Thymus (tissue), 11 donors: ENCODE measurements around the gene IL20RB. TPM values are rescaled to one million over a fixed set of nuclear protein-coding genes. Genes with fewer than 3 reads are reported as not detected.

ENCODE experiments used
- DNase-seq, 9 donors: peaks; one replicate each; pipeline ENCODE4 v3.0.0-alpha.2; 2013; ENCODE audit warnings: low spot score in 9 of 9, low read depth in 6 of 9, missing footprints in 1 of 9
- H3K27ac ChIP-seq, 2 donors: one replicate each; pipeline ENCODE4 v1.5.1; 2013; ENCODE audit warnings: control low read depth in 1 of 2, low read depth in 1 of 2, low read length in 1 of 2, mild to moderate bottlenecking in 1 of 2, moderate library complexity in 1 of 2
- H3K27me3 ChIP-seq, 2 donors: one replicate each; pipeline ENCODE4 v1.5.1; 2013; ENCODE audit warnings: low read length in 1 of 2; ENCODE audit not compliant: control insufficient read depth in 2 of 2, insufficient read depth in 1 of 2
- H3K36me3 ChIP-seq, 2 donors: one replicate each; pipeline ENCODE4 v1.5.1; 2013; ENCODE audit warnings: low read length in 1 of 2, mild to moderate bottlenecking in 1 of 2, moderate library complexity in 1 of 2; ENCODE audit not compliant: control insufficient read depth in 2 of 2, insufficient read depth in 2 of 2
- H3K4me1 ChIP-seq, 2 donors: one replicate each; pipeline ENCODE4 v1.5.1; 2013; ENCODE audit warnings: low read length in 2 of 2; ENCODE audit not compliant: control insufficient read depth in 2 of 2, insufficient read depth in 2 of 2
- H3K4me3 ChIP-seq, 2 donors: one replicate each; pipeline ENCODE4 v1.5.1; 2013; ENCODE audit warnings: low read length in 2 of 2, control low read depth in 1 of 2, mild to moderate bottlenecking in 1 of 2
- H3K9me3 ChIP-seq, 2 donors: one replicate each; pipeline ENCODE4 v1.5.1; 2013; ENCODE audit warnings: low read length in 1 of 2, mild to moderate bottlenecking in 1 of 2; ENCODE audit not compliant: control insufficient read depth in 2 of 2, insufficient read depth in 1 of 2
- WGBS: extraction: QIAGEN DNeasy Blood & Tissue Kit; methylation state at CpG from one replicate; pipeline ENCODE4 v1.1.7; 2013; 5-methylcytosine and 5-hydroxymethylcytosine counted together
- polyA plus RNA-seq: library from polyadenylated mRNA; stranded (reverse); fragments of 200-250 nt; gene quantifications from one replicate; pipeline ENCODE4 v1.2.3, GENCODE V29; 2013
- total RNA-seq: library from RNA; stranded (reverse); fragments of 120-200 nt; gene quantifications from one replicate; pipeline ENCODE4 v1.2.4, GENCODE V29; 2013
- donor health status: healthy.

Gene IL20RB
- total and polyA plus RNA-seq, 2 donors: 0.94 to 5.4 TPM

DNA sequence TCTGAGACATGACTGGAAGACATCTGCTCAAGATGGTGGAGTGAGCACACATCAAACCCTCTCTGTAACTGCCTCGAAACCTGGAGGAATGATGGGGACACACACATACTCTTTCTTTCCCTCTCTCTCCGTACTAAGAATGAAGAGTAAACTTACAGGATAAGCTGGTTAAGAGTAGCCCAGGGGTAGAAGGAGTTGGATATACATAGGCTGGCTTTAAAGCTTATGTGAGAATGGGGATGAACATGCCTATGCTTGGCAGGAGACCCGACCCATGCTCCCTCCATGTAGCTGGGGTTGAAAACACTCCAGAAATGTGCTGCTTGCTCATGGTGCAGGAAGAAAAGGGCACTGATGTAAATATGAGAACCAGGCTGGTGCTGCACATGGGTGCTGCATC, 68.9 kb downstream of the IL20RB start:
- no peak overlapping the region for H3K27ac ChIP-seq
- peaks cover 0 to 13% of the 10 kb centered on the region in 2 donors for H3K27me3 ChIP-seq
- WGBS: 99% methylated on average over 3 of the region's 3 CpGs
- H3K36me3 ChIP-seq: no peaks in the 10 kb centered on the region
- no peaks in the 10 kb centered on the region for H3K9me3 ChIP-seq
- no peaks in the 10 kb centered on the region for H3K4me1 ChIP-seq
- no peak for DNase-seq
- no peak overlapping the region for H3K4me3 ChIP-seq

GRCh38 chr3:137032465-137033120, 74.8 kb downstream of the IL20RB start:
- H3K4me1 ChIP-seq: no peaks in the 10 kb centered on the region
- no peak overlapping the region for H3K27ac ChIP-seq
- H3K4me3 ChIP-seq: peak overlapping the region; percentile 7 to 28
- H3K27me3 ChIP-seq: peaks cover 0 to 31% of the 10 kb centered on the region in 2 donors
- DNase-seq: peak; percentile 44 to 83 (median 70)
- 9% methylated on average over 31 of the region's 31 CpGs for WGBS
- no peaks in the 10 kb centered on the region for H3K36me3 ChIP-seq
- H3K9me3 ChIP-seq: no peaks in the 10 kb centered on the region

DNA sequence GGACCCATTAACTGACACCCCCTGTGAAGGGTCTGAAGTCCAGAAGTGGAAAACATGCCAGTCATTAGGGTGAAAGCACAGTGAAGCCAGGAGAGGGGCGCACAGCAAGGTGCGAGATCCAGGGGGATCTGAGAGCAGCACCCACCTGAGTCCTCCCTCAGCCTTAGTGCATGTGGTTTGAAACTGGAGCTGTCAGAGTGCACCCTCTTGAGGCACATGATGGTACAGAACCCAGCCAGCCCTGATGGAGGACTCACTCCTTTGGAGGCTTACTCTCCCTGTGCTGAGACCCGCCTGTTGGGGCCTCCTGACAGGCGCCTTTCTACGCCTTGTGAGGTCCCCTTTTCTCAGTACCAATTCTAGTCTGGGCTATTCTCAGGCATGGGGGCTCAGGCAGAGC, 77.8 kb downstream of the IL20RB start:
- Histone ChIP-seq H3K4me1 (no peaks in the 10 kb centered on the region), H3K27me3 (peaks cover 0 to 25% of the 10 kb centered on the region in 2 donors), H3K27ac (no peak overlapping the region), H3K36me3 (no peaks in the 10 kb centered on the region), H3K9me3 (no peaks in the 10 kb centered on the region), H3K4me3 (no peak overlapping the region)
- WGBS: 97% methylated on average over 5 of the region's 5 CpGs
- DNase-seq: peak in 3 of 9 donors; percentile 18 to 36 (median 35)

- Histone ChIP-seq H3K36me3 (no peaks in the 10 kb centered on the region), H3K4me3 (no peak overlapping the region), H3K4me1 (no peaks in the 10 kb centered on the region), H3K27me3 (no peaks in the 10 kb centered on the region), H3K9me3 (no peaks in the 10 kb centered on the region), H3K27ac (no peak overlapping the region)
- DNase-seq: no peak
Measured at GRCh38 chr3:137039570-137039969, 81.8 kb downstream of the IL20RB start.

DNA sequence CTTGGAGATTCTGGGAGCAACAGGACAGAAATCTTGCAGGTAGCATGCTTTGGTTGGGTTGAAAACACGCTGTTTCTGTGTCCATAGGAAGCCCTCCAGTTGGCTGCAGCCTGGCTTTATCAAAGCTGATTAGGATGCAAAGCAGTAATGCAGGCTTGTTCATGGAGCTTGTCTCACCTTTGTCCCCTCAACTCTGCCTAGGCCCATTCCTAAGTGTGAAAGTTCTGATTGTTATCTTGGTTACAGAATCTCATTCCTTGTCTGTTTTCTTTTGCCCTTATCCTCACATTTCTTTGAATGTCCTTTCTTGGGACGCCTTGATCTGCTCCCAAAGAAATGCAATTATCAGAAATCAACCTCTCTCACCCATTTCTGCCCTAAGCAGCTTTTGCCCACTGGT, 83.5 kb downstream of the IL20RB start:
- H3K27ac ChIP-seq: no peak overlapping the region
- H3K4me1 ChIP-seq: no peaks in the 10 kb centered on the region
- WGBS: 95% methylated on average over 2 of the region's 2 CpGs
- no peaks in the 10 kb centered on the region for H3K27me3 ChIP-seq
- no peaks in the 10 kb centered on the region for H3K9me3 ChIP-seq
- no peak overlapping the region for H3K4me3 ChIP-seq
- H3K36me3 ChIP-seq: no peaks in the 10 kb centered on the region
- DNase-seq: no peak

GRCh38 chr3:137041686-137042085, 83.9 kb downstream of the IL20RB start:
- Histone ChIP-seq H3K27me3 (no peaks in the 10 kb centered on the region), H3K4me3 (no peak overlapping the region), H3K4me1 (no peaks in the 10 kb centered on the region), H3K36me3 (no peaks in the 10 kb centered on the region), H3K9me3 (no peaks in the 10 kb centered on the region), H3K27ac (no peak overlapping the region)
- WGBS: 73% methylated on average over 4 of the region's 4 CpGs
- DNase-seq: no peak

DNA sequence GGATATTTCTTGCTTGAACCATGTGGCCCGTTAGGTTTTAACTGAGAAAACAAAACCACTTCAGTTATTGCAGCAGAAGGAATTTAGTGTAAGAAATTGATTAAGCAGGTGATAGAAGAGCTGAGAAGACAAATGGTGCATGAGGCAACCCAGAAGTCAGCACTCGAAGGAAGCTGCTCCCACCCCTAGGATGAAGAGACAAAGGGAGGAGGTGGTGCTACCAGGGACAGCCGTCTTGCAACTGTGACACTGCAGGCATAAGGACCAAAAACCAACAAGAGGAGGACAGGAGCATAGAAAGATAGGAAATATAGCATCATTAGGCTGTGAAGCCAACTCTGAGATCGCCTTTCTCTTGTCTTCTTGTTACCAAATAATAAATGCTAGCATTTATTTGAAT, 89.0 kb downstream of the IL20RB start:
- Histone ChIP-seq H3K27ac (no peak overlapping the region), H3K36me3 (no peaks in the 10 kb centered on the region)
- 98% methylated on average over 4 of the region's 4 CpGs for WGBS

DNA sequence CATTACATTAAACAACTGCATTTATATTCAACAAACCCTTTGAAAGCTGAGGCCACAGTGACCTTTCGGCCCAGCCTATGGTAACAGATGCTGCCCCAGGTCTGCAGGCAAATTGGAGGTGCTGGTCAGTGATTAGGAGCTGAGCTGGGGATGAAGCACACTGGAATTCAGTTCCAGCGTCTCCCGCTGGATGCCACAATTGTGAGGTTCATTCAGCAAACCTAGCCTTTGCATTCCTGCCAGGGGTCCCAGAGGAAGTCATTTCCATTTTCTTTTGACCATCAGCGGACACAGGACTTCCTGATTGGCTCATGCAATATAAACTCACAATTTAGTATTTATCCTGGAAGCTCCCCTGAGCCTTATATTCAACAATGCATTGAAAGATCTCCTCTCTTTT, 89.5 kb downstream of the IL20RB start:
- 96% methylated on average over 4 of the region's 4 CpGs for WGBS
- no peak for DNase-seq

More for the DNA sequence above, 89.0 kb downstream of the IL20RB start:
- no peak for DNase-seq
- no peaks in the 10 kb centered on the region for H3K27me3 ChIP-seq
- H3K4me1 ChIP-seq: no peaks in the 10 kb centered on the region
- H3K9me3 ChIP-seq: no peaks in the 10 kb centered on the region
- H3K4me3 ChIP-seq: no peak overlapping the region

GRCh38 chr3:137050281-137050680, 92.5 kb downstream of the IL20RB start:
- Histone ChIP-seq H3K4me3 (no peak overlapping the region), H3K27me3 (no peaks in the 10 kb centered on the region), H3K27ac (no peak overlapping the region), H3K36me3 (no peaks in the 10 kb centered on the region), H3K9me3 (no peaks in the 10 kb centered on the region), H3K4me1 (no peaks in the 10 kb centered on the region)
- no peak for DNase-seq
- WGBS: 77% methylated on average over 3 of the region's 3 CpGs

More for the DNA sequence above, 89.5 kb downstream of the IL20RB start:
- Histone ChIP-seq H3K27me3 (no peaks in the 10 kb centered on the region), H3K27ac (no peak overlapping the region), H3K36me3 (no peaks in the 10 kb centered on the region), H3K4me3 (no peak overlapping the region), H3K9me3 (no peaks in the 10 kb centered on the region), H3K4me1 (no peaks in the 10 kb centered on the region)
